Epithelial cell of alveolus of lung (primary cell): ENCODE data around the gene ZNF649. TPM values are rescaled to one million over a fixed set of nuclear protein-coding genes. Genes with fewer than 3 reads are reported as not detected.

Experiments used
- total RNA-seq: library from RNA; depleted of rRNA; stranded (reverse); fragments of >200 nt; gene quantifications from 2 replicates; pipeline ENCODE4 v1.2.1, GENCODE V29; 2015

ZNF649 gene
- 5.4 and 7.7 TPM in 2 replicates for total RNA-seq

DNA sequence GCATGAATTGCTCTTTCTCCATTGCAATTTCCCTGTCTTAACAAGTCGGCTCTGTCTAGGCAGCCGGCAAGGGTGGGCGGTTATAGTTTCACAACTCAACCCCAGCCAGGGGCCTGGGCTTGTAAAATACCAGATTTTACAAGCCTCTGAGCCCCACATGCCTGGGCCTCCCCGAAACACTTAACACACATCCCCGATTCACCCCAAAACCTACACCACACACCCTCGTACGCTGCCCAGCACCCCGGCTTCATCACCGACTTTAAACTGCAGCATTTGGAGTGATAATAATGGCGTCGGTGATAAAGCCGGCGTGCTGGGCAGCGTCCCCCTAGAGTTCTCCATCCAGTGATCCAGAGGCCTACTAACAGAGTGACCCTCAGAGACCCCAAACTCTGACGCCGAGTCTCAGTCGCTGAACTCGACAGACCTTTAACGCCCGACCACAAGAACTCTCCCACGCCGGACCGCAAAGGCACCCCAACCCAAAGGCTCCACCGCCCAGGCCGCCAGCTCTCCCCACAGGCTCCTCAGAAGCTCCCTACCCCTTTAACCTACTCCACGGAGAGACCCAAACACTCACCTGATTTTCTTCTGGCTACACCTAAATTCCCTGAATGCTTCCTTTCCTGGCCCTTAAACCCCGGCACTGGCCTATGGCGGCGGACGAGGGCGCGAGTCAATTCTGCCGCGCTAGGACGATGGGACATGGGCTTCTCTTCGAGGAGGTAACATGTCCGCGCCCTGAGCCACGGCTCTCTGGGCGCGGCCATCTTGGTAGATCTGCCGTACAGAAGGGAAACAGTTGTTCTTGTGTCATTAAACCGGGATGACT is at the start of gene ZNF649:
Gene ZNF649, minus strand, starts transcription at position 687 of the 835 bp plus-strand sequence. CDS start 4,910 bp downstream, outside the sequence.

GRCh38 chr19:51926784-51927741 is 22.2 kb upstream of the ZNF649 start, which contains the start of gene ZNF613:
ZNF613 (plus strand) TSS chr19:51927472; CDS start chr19:51936221, 8,749 bp downstream.

DNA sequence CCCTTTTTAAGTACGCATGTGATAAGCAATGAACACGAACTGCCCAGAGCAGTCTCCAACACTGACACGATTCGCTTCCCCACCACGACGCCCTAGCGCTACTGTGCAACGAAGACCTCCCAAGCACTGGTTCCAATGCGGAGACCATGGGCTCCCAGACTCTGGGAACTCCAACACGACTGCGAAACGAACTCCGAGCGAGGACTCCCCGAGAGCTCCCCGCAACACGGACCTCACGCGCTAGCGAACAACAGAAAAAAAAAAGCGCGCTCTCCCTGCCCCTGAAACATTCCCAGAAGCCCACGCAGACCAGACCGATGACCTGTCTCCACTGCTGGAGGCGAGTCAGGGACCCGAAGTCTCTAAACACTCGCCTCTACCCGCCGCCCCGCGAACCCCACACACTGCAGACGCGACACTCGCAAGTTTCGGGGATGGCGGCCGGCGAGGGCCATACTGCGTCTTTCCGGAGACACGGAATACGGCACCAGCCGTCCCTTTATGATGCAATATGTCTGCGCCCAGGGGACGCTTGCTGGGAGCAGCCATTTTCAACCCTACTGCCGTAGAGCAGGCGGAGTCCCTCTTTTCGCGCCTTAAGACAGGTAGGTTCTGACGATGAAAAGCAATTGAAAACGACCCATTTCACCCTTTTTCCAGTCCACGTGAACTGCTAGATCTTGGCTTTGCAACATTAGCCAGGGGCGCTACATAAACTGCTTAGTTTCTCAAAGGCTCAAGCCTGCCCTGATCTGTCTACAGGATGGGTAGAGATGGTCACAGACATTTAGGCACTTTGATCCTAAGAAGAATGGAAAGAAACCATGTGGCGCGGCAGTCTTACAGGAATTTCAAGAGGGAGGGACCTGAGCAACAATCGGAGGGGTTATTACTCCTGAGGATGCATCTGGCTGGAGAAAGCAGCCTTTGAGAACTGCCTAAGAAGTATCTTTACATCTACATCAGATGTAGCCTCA is 17.0 kb downstream of the ZNF649 start, which contains the start of gene ZNF577:
Gene ZNF577, minus strand, starts transcription at position 430 of the 977 bp plus-strand sequence. CDS start 7,569 bp downstream, outside the sequence.

Other genes with a start within 250 kb of the ZNF649 start
- 2.8 and 3.9 TPM in 2 replicates for gene SPACA6, start 211.7 kb downstream of the ZNF649 start, total RNA-seq
- gene HAS1, start 181.0 kb downstream of the ZNF649 start, total RNA-seq: 0.52 and 1.8 TPM in 2 replicates
- not detected in 2 replicates for gene FPR1, start 153.1 kb downstream of the ZNF649 start, total RNA-seq
- gene FPR2, start 143.8 kb downstream of the ZNF649 start, total RNA-seq: not detected in 2 replicates
- gene FPR3, start 109.9 kb downstream of the ZNF649 start, total RNA-seq: under 0.01 TPM in 1 of 2 replicates, not detected in the other
- gene ZNF577, start 17.1 kb downstream of the ZNF649 start, total RNA-seq: 1.9 and 9.2 TPM in 2 replicates
- gene ZNF613, start 22.5 kb upstream of the ZNF649 start, total RNA-seq: 3.0 and 4.9 TPM in 2 replicates
- gene ZNF350, start 81.8 kb upstream of the ZNF649 start, total RNA-seq: 4.0 and 11.0 TPM in 2 replicates
- 2.8 and 12.5 TPM in 2 replicates for gene ZNF615, start 103.2 kb upstream of the ZNF649 start, total RNA-seq
- 7.0 and 10.0 TPM in 2 replicates for gene ZNF614, start 123.4 kb upstream of the ZNF649 start, total RNA-seq
- 3.6 and 10.6 TPM in 2 replicates for gene ZNF432, start 143.8 kb upstream of the ZNF649 start, total RNA-seq
- 4.9 and 9.1 TPM in 2 replicates for gene ZNF841, start 190.7 kb upstream of the ZNF649 start, total RNA-seq
- 5.9 and 11.8 TPM in 2 replicates for gene ZNF616, start 234.9 kb upstream of the ZNF649 start, total RNA-seq